Measurements from ENCODE around the gene PSTPIP1. TPM values are rescaled to one million over a fixed set of nuclear protein-coding genes. Genes with fewer than 3 reads are reported as not detected.
A peak's percentile ranks its signal among the peaks of the same experiment; 100 is the strongest.

Gene PSTPIP1
- total and polyA plus RNA-seq, 10 of the 15 experiments (the other 5 are each of a cell fraction or from before 2014, with no cell fraction given), result 0.50 to 29.3 (median 14.5) TPM

DNA sequence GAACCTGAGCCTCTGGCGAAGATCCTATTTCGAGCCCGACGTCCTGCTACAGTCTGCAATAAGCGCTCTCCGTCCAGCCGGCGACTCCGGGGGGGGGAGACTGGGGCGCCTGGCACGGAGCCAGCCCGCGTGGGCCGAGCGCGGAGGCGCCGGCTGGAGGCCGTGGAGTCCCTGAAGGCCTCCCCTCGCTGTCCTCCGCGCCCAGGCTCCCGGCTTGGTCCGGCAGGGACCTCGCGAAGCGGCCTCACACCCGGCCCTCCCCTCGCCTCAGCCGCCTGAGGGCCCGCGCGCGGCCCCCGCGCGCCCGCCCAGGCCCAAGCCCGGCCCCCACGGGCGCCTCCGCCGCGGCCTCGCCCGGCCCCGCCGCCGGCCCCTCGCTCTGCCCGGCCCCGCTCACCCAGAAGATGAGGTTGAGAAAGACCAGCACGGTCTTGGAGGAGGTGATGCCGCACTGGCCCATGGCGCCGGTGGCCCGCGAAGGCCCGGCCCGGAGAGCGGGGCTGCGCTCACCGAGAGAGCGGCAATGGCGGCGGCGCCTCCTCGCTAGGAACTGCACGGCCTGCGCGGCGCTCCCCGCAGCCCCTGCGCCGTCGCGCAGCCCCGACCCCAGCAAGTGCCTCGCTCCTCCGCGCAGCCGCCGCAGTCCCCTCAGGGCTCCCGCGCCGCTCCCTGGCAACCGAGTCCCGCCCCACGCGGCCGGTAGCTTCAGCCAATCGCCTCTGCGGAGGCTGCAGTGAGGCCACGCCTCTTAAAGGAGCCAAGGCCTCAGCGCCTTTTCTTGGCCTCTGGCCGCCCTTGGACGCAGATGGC is 75.8 kb downstream of the PSTPIP1 start, which contains the start of gene TSPAN3 (continued):
- no peak for TF ChIP-seq SREBF1 (IDR thresholded peaks at IDR 0.05; ENCODE audit: low read length)
- no peak for TF ChIP-seq EP300 (IDR thresholded peaks at IDR 0.05; ENCODE audit: borderline replicate concordance in 1 of 2, control insufficient read depth in 1 of 2, low read depth in 2 of 2, low read length in 2 of 2)
- no peak for TF ChIP-seq PAX8 (IDR thresholded peaks at IDR 0.05)
- no peak for TF ChIP-seq CBX3 (IDR thresholded peaks at IDR 0.05; ENCODE audit: borderline replicate concordance, low read depth)
- TF ChIP-seq SMARCA5 (IDR thresholded peaks at IDR 0.05), result peak; percentile 80; the same call in 1 of the 2 replicates
- TF ChIP-seq, protein P1, sequence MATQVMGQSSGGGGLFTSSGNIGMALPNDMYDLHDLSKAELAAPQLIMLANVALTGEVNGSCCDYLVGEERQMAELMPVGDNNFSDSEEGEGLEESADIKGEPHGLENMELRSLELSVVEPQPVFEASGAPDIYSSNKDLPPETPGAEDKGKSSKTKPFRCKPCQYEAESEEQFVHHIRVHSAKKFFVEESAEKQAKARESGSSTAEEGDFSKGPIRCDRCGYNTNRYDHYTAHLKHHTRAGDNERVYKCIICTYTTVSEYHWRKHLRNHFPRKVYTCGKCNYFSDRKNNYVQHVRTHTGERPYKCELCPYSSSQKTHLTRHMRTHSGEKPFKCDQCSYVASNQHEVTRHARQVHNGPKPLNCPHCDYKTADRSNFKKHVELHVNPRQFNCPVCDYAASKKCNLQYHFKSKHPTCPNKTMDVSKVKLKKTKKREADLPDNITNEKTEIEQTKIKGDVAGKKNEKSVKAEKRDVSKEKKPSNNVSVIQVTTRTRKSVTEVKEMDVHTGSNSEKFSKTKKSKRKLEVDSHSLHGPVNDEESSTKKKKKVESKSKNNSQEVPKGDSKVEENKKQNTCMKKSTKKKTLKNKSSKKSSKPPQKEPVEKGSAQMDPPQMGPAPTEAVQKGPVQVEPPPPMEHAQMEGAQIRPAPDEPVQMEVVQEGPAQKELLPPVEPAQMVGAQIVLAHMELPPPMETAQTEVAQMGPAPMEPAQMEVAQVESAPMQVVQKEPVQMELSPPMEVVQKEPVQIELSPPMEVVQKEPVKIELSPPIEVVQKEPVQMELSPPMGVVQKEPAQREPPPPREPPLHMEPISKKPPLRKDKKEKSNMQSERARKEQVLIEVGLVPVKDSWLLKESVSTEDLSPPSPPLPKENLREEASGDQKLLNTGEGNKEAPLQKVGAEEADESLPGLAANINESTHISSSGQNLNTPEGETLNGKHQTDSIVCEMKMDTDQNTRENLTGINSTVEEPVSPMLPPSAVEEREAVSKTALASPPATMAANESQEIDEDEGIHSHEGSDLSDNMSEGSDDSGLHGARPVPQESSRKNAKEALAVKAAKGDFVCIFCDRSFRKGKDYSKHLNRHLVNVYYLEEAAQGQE (IDR thresholded peaks at IDR 0.05; ENCODE audit: low read depth, low read length), result no peak
- TF ChIP-seq IKZF1 (conservative IDR thresholded peaks at IDR 0.05), result peak; percentile 47
- TF ChIP-seq NR2C1 (IDR thresholded peaks at IDR 0.05), result 0 out of 2 replicates have a peak, but pooled peaks have one; percentile 13
- no peak for TF ChIP-seq IKZF2 (IDR thresholded peaks at IDR 0.05)
- TF ChIP-seq FOS (IDR thresholded peaks at IDR 0.05; ENCODE audit: borderline replicate concordance, extremely low read depth, insufficient read length), result no peak
- no peak for TF ChIP-seq SIN3A (IDR thresholded peaks at IDR 0.05; ENCODE audit: low read depth, low read length)
- TF ChIP-seq, protein P2, sequence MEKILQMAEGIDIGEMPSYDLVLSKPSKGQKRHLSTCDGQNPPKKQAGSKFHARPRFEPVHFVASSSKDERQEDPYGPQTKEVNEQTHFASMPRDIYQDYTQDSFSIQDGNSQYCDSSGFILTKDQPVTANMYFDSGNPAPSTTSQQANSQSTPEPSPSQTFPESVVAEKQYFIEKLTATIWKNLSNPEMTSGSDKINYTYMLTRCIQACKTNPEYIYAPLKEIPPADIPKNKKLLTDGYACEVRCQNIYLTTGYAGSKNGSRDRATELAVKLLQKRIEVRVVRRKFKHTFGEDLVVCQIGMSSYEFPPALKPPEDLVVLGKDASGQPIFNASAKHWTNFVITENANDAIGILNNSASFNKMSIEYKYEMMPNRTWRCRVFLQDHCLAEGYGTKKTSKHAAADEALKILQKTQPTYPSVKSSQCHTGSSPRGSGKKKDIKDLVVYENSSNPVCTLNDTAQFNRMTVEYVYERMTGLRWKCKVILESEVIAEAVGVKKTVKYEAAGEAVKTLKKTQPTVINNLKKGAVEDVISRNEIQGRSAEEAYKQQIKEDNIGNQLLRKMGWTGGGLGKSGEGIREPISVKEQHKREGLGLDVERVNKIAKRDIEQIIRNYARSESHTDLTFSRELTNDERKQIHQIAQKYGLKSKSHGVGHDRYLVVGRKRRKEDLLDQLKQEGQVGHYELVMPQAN (conservative IDR thresholded peaks at IDR 0.05), result peak; percentile 54
- TF ChIP-seq BACH1 (IDR thresholded peaks at IDR 0.05; ENCODE audit: borderline replicate concordance), result no peak; the same call in 1 of the 2 replicates
- TF ChIP-seq SP1 (IDR thresholded peaks at IDR 0.05; ENCODE audit: low read depth, low read length), result peak; percentile 93
- TF ChIP-seq MEF2B (IDR thresholded peaks at IDR 0.05; ENCODE audit: partially characterized antibody, poor library complexity, severe bottlenecking), result peak; percentile 74
- TF ChIP-seq RFX5 (IDR thresholded peaks at IDR 0.05; ENCODE audit: low read depth, low read length), result peak; percentile 73
- TF ChIP-seq, protein P3, sequence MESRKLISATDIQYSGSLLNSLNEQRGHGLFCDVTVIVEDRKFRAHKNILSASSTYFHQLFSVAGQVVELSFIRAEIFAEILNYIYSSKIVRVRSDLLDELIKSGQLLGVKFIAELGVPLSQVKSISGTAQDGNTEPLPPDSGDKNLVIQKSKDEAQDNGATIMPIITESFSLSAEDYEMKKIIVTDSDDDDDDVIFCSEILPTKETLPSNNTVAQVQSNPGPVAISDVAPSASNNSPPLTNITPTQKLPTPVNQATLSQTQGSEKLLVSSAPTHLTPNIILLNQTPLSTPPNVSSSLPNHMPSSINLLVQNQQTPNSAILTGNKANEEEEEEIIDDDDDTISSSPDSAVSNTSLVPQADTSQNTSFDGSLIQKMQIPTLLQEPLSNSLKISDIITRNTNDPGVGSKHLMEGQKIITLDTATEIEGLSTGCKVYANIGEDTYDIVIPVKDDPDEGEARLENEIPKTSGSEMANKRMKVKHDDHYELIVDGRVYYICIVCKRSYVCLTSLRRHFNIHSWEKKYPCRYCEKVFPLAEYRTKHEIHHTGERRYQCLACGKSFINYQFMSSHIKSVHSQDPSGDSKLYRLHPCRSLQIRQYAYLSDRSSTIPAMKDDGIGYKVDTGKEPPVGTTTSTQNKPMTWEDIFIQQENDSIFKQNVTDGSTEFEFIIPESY (IDR thresholded peaks at IDR 0.05), result no peak
- TF ChIP-seq ZNF207 (IDR thresholded peaks at IDR 0.05; ENCODE audit: borderline replicate concordance), result no peak
